Stromal cell of bone marrow (primary cell): ENCODE results near the gene HMGN4.

ENCODE experiments used
- DNase-seq: peaks from one replicate; pipeline ENCODE4 v3.0.0-alpha.2; 2012; ENCODE audit warnings: low read depth

The HMGN4 gene

GRCh38 chr6:26552205-26552604, 14.0 kb downstream of the HMGN4 start:
- no peak for DNase-seq

DNA sequence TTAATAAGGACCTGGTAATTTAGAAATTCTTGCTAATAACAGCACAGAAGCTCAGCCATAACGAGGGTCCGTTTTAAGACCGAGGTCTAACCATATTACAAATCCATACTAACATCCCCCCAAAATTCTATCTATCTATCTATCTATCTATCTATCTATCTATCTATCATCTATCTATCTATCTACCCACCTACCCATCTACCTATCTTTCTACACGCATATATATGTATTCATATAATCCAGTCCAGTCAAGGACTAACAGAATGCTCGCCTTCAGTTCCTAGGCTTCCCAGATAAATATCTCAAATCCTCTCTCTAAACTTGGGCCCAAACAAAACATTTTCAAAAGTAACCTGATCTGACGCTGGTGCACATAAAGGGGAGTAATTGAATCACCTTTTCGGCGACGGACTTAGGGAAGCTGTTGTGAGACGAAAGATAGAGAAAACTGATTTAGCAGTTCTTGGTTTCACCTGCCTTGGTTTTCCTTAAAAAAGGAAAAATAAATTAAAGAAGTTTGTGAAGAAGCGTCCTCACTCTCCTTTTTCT, 14.5 kb downstream of the HMGN4 start:
- DNase-seq = no peak

GRCh38 chr6:26553264-26553634, 15.1 kb downstream of the HMGN4 start:
- DNase-seq = peak; percentile 31

DNA sequence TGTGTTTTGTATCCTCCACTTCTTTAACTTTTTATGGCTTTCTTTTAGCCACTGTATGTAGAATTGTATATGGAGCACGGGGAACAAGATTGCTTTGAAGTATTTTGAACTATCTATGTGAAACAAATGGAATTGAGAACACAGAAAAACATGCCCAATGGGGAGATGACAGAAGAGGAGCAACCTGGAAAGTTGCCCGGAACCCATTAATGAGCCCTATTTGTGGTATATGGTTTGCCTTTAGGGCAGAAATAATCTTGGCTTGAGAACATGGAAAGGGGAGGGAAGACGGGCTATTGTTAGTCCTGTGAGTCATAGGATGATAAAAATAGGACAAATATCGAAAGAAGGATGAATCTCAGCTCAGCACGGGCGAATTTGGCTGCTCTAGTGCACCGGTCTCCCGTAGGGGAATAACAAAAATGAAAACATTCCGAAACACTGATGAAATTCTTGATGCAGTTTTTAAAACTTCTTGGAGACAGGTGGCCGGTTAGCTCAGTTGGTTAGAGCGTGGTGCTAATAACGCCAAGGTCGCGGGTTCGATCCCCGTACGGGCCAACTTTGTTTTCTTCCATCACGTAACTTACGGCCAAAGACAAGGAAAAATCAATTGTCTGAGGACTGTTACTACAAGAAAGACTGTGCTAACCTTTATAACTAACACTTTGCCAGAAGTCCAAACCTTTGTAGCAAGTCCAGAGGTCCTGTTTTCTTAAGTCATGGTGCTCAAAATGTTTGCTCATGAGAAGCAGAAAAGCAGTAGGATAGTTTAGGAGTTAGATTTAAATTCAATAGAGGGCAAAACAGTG, 15.7 kb downstream of the HMGN4 start:
- peak; percentile 82 for DNase-seq

- DNase-seq = no peak
Measured at GRCh38 chr6:26554447-26554696, 16.2 kb downstream of the HMGN4 start.

GRCh38 chr6:26554697-26555504, 16.7 kb downstream of the HMGN4 start:
- DNase-seq = peak; percentile 13

DNA sequence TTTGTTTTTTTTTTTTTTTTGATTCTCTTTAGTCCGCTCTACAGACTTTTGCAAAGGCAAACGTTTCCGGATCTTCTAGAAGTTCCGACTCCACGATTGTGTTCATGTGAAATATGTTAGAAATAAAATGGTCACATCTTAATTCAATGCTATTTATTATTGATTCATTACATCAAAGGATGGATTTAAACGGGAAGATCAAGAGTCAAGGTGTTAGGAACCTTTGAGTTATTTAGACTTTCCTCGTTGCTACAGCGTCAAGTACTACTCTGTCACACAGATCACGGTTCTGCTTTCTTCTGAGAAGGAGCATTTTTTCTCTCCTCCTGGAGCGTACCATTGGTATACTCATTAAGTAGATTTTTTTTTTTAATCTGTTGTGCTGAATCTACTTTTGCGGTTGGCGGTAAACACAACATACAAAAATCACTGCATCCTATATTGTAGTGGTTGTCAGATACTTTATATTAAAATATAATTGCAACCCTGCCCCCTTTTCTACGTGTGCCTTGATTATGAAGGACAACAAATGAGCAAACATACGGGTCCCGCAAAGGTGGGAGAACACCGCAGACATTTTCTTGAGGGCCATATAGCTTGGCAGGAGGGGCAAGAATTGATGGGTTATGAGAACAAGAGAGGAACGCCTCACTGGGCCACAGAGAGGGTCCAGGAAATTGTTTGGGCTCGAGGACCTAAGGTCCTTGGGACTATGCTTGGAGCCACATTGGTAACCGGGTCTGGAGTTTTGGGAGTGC, 17.5 kb downstream of the HMGN4 start:
- no peak for DNase-seq

DNA sequence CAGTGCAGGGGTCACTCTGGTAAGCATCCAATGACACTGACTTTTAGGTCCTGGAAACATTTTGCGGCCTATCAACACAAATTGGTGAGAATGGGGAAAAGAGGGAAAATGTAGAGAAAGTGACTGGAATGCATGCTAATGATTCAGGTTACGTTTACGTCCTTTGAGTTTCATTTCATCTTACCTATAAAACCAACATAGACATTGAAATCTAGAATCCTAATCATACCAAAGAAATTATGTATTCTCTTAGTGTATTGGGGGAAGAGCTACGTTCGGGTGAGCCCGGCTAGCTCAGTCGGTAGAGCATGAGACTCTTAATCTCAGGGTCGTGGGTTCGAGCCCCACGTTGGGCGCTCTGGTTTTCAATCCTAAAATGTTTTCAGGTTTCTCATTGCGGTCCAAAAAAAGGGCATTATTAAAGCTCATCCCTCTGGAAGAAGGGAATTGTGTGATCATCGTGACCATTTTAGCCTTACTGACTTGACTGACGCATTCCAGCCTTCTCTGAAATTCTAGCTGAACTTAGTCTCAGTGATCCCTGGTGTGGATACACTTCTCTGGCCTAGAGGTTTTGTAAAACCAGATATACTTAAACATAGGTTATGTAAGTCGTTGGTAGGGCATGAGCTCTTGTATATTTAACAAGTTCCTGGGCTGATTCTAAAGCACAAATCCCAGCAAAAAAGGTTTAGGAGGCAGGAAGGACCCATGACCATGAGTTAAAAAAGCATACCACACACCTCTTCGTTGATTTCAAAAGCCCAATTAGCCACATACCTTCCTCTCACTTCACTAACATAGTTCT, 18.3 kb downstream of the HMGN4 start:
- peak; percentile 76 for DNase-seq

GRCh38 chr6:26561533-26562466, 23.6 kb downstream of the HMGN4 start:
- DNase-seq = no peak

- DNase-seq = no peak
Measured at GRCh38 chr6:26563488-26563887, 25.3 kb downstream of the HMGN4 start.

DNA sequence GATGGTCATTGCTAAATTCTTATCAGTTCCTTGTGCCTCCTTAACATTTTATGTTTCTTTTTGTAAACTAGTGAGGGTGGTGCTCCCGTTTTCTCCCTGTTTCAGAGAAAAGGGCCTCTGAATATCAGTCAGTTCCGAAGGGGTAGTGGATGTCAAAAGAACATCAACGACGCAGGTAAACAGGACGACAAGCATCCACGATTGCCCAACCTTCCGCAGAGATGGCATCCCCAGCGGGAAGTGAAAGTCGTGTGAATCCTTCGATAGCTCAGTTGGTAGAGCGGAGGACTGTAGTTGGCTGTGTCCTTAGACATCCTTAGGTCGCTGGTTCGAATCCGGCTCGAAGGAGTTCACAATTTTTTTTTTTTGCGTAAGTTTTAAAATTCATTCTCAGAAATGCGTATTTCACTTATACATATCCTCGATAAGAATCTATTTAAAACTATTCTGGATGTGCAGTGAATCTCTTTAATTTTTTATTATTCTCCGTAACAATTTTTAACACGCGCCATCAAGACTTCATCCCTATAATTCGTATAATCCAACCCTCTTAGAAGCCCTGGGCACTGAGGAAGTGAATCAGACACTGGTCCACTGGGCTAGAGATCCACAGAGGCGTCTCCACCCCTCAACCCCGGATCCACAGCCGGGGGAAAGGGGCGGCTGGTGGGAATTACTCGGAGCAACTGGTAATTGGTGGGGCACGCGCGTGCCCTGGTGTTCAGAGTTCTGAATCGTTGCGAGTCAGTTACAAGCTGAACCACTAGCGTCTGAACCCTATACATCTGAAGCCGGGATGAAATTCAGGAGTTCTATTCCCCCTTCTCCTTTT, 30.7 kb downstream of the HMGN4 start:
- DNase-seq = peak; percentile 74

DNA sequence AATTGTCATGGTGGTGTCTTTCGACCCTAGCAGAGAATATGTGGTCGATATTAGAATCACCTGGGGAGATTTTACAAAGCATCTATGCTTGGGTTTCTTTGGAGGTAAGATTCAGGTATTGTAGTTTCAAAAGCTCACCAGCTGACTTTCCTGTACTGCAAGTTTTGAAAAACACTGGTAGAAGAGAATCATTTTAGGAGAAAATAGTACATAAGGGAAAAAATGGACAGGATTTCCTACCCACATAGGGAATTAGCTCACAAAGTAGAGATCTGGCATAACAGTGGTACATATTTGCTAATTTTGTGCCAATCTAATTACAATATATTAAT, 31.2 kb downstream of the HMGN4 start:
- DNase-seq = no peak

DNA sequence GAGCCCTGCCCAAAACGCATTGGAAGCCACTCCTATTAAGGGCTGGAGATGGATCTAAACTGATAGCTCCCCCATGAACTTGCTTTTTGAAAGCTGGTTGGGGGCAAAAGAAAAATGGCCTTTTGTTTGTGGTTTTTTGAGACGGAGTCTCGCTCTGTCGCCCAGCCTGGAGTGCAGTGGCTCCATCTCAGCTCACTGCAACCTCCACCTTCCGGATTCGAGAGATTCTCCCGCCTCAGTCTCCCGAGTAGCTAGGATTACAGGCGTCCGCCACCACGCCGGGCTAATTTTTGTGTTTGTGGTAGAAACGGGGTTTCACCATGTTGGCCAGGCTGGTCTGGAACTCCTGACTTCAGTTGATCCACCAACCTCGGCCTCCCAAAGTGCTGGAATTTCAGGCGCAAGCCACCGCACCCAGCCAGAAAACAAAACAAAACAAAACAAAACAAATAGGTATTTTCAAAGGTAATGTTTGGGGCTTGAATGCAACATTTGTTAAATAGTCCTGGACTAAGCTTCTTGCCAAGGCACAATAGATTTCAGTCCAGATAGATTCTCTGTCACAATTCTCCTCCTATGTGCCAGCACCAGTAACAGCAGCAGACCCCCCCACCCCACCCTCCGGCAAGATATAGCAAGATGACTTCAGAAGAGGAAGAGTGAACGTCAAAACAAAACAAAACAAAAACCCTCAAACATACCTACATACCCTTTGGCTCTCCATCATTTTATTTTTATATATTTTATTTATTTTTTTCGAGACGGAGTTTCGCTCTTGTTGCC, 32.1 kb downstream of the HMGN4 start:
- no peak for DNase-seq

DNA sequence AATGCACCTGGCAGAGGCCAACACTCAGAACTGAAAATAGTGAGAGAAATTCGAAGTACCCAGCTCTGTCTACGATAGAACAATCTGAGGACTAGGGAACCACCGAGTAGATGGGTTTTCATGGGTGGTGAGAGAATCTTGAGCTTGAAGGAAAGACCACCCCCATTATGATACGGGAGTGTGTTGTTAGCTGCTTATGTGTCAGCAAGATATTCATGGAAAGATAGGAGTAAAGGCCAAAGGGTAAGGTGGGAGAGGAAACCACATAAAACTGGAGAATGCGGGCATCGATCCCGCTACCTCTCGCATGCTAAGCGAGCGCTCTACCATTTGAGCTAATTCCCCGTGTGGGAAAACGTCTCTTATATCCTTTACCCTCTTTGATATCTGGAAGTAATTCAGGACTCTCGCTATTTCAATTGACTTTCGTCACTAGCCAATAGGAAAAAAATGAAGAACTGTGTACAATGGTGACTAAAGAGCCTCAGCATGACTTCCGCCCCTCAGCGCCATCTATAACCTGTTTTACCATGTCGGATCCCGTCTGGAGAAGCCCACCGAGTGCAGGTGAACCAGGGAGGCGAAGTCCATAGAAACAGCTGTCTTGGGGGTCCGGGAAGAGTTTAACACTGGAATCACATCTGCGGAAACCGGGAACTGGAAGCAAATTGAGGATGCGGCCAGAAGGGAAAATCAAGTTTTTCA, 33.6 kb downstream of the HMGN4 start:
- peak; percentile 62 for DNase-seq

DNA sequence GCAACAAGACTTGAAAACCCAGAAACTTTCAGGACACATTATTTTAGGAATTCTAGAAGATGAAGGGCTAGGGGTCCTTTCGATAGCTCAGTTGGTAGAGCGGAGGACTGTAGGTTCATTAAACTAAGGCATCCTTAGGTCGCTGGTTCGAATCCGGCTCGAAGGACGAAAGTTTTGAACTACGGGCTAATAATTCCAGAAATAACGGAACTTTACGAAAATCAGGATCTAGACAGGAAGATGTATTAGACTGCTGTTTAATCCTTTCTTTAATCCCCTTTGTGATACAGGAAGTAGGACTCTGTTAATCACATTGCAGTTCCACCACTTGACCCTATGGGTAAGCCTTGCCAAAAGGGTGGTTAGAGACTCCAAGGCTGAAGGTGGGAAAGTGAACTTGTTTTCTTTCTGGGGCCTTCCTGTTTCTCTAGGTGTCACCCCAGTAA, 37.4 kb downstream of the HMGN4 start:
- DNase-seq = no peak

GRCh38 chr6:26576407-26576843, 38.3 kb downstream of the HMGN4 start:
- no peak for DNase-seq

GRCh38 chr6:26576929-26577719, 39.0 kb downstream of the HMGN4 start:
- DNase-seq = no peak

- DNase-seq = no peak
Measured at GRCh38 chr6:26577720-26578072, 39.5 kb downstream of the HMGN4 start.
